H1 (cell line): Measurements from ENCODE around the gene WNT11. TPM values are rescaled to one million over a fixed set of nuclear protein-coding genes. Genes with fewer than 3 reads are reported as not detected.

ENCODE experiments used
- CTCF ChIA-PET: fragments of 300-600 bp; sonication (Branson Sonifier 250); formaldehyde crosslinking; loops from one replicate; lab custom pipeline; 2021; ENCODE audit not compliant: partially characterized antibody; lab: Charles Lee
- POLR2A ChIA-PET: fragments of 300-600 bp; sonication (Branson Sonifier 250); formaldehyde crosslinking; loops from one replicate; lab custom pipeline; 2021; ENCODE audit warnings: inconsistent platforms; ENCODE audit not compliant: partially characterized antibody; lab: Charles Lee
- DNase-seq, 2 experiments: peaks; one replicate each; pipeline versions ENCODE4 v3.0.0 to v3.0.0-alpha.2; 2010 to 2022; ENCODE audit warnings: low spot score in 2 of 2, low read depth in 1 of 2, mixed read lengths in 1 of 2
- FAIRE-seq: peaks from 2 replicates; lab custom pipeline; 2011; peaks lifted over from hg19 to GRCh38; lab: Jason Lieb, UNC
- H2AFZ ChIP-seq: 2 replicates; pipeline ENCODE4 v1.8.1; 2012; ENCODE audit warnings: low read length, inconsistent platforms
- H2AK5ac ChIP-seq: 2 replicates; pipeline ENCODE4 v1.6.1; 2013; ENCODE audit warnings: low read depth, low read length
- H2BK120ac ChIP-seq: replicated peaks from 2 replicates; pipeline ENCODE3; 2013; ENCODE audit warnings: low read depth, low read length, inconsistent platforms
- H2BK12ac ChIP-seq: 2 replicates; pipeline ENCODE4 v1.6.1; 2013; ENCODE audit warnings: low read depth, low read length
- H2BK15ac ChIP-seq: 2 replicates; pipeline ENCODE4 v1.6.1; 2013; ENCODE audit warnings: low read length
- H2BK20ac ChIP-seq: 2 replicates; pipeline ENCODE4 v1.6.1; 2013; ENCODE audit warnings: low read length
- H2BK5ac ChIP-seq: 2 replicates; pipeline ENCODE4 v1.6.1; 2013; ENCODE audit warnings: low read depth, low read length
- H3K14ac ChIP-seq: 2 replicates; pipeline ENCODE4 v1.6.1; 2013; ENCODE audit warnings: inconsistent platforms; ENCODE audit not compliant: insufficient read length
- H3K18ac ChIP-seq: 2 replicates; pipeline ENCODE4 v1.6.1; 2013; ENCODE audit warnings: low read length; ENCODE audit errors: extremely low read depth
- H3K23ac ChIP-seq: 2 replicates; pipeline ENCODE4 v1.6.1; 2013; ENCODE audit warnings: inconsistent platforms; ENCODE audit not compliant: insufficient read length
- H3K23me2 ChIP-seq: 2 replicates; pipeline ENCODE4 v1.6.1; 2013; ENCODE audit warnings: low read depth, low read length
- H3K27ac ChIP-seq: 2 replicates; pipeline ENCODE4 v1.6.1; 2011; ENCODE audit warnings: low read depth, low read length, inconsistent platforms
- H3K27me3 ChIP-seq, 4 experiments: replicated peaks in 1 of 4; 1 replicate in 1 of 4; 2 replicates in 3 of 4; pipeline versions ENCODE4 v1.6.1 to v1.8.1; 2011 to 2013; ENCODE audit warnings: low read length in 3 of 4, mild to moderate bottlenecking in 3 of 4, inconsistent platforms in 2 of 4, mixed read lengths in 2 of 4, moderate library complexity in 1 of 4; ENCODE audit not compliant: control insufficient read depth in 3 of 4, insufficient read depth in 3 of 4; ENCODE audit errors: extremely low read depth in 1 of 4
- H3K36me3 ChIP-seq, 4 experiments: 2 replicates each; pipeline versions ENCODE4 v1.6.1 to v1.8.1; 2011 to 2013; ENCODE audit warnings: mild to moderate bottlenecking in 4 of 4, low read length in 3 of 4, moderate library complexity in 2 of 4, control low read depth in 1 of 4, inconsistent platforms in 1 of 4; ENCODE audit not compliant: insufficient read depth in 4 of 4, control insufficient read depth in 2 of 4
- H3K4ac ChIP-seq: replicated peaks from 2 replicates; pipeline ENCODE3; 2013; ENCODE audit warnings: low read length, low read depth, mixed read lengths, inconsistent platforms; ENCODE audit not compliant: insufficient read length
- H3K4me1 ChIP-seq, 4 experiments: replicated peaks in 1 of 4; 1 replicate in 1 of 4; 2 replicates in 3 of 4; pipeline versions ENCODE4 v1.6.1 to v1.8.1; 2011 to 2013; ENCODE audit warnings: low read length in 3 of 4, inconsistent platforms in 2 of 4, mixed read lengths in 1 of 4; ENCODE audit not compliant: insufficient read depth in 4 of 4, control insufficient read depth in 3 of 4
- H3K4me2 ChIP-seq, 2 experiments: 2 replicates each; pipeline versions ENCODE4 v1.6.1 to v1.8.1; 2011 to 2013; ENCODE audit warnings: low read depth in 2 of 2, low read length in 2 of 2, control low read depth in 1 of 2, inconsistent platforms in 1 of 2, mild to moderate bottlenecking in 1 of 2; ENCODE audit not compliant: insufficient read depth in 1 of 2
- H3K4me3 ChIP-seq, 4 experiments: fragments of 200-600, 300-600 bp in 1 of 4; sonication (generic), shearing (Covaris generic), sonication (Bioruptor Twin) in 1 of 4; 2 replicates each; pipeline versions ENCODE4 v1.5.1 to v1.8.1; 2011 to 2016; ENCODE audit warnings: low read length in 4 of 4, low read depth in 3 of 4, control low read depth in 2 of 4, inconsistent platforms in 2 of 4, mild to moderate bottlenecking in 2 of 4, mixed read lengths in 1 of 4, moderate library complexity in 1 of 4; ENCODE audit not compliant: insufficient read depth in 2 of 4; ENCODE audit errors: extremely low read depth in 1 of 4
- H3K56ac ChIP-seq: replicated peaks from 2 replicates; pipeline ENCODE3; 2013; ENCODE audit warnings: low read depth, mild to moderate bottlenecking, mixed read lengths, low read length, inconsistent platforms; ENCODE audit not compliant: insufficient read length
- H3K79me1 ChIP-seq: 2 replicates; pipeline ENCODE4 v1.6.1; 2013; ENCODE audit warnings: low read depth, low read length, control low read depth
- H3K79me2 ChIP-seq, 2 experiments: 2 replicates each; pipeline versions ENCODE4 v1.6.1 to v1.8.1; 2012 to 2013; ENCODE audit warnings: low read length in 2 of 2, mild to moderate bottlenecking in 2 of 2, inconsistent platforms in 1 of 2; ENCODE audit not compliant: insufficient read depth in 2 of 2, control insufficient read depth in 1 of 2
- H3K9ac ChIP-seq, 4 experiments: replicated peaks in 1 of 4; 1 replicate in 1 of 4; 2 replicates in 3 of 4; pipeline versions ENCODE4 v1.6.1 to v1.8.1; 2011 to 2013; ENCODE audit warnings: low read depth in 3 of 4, low read length in 3 of 4, control low read depth in 2 of 4, mild to moderate bottlenecking in 2 of 4, moderate library complexity in 2 of 4, inconsistent platforms in 1 of 4; ENCODE audit errors: extremely low read depth in 1 of 4
- H3K9me3 ChIP-seq, 2 experiments: 2 replicates each; pipeline versions ENCODE4 v1.6.1 to v1.8.1; 2012 to 2013; ENCODE audit warnings: mild to moderate bottlenecking in 2 of 2, moderate library complexity in 2 of 2, control low read depth in 1 of 2, inconsistent platforms in 1 of 2, low read depth in 1 of 2, low read length in 1 of 2, mixed read lengths in 1 of 2; ENCODE audit not compliant: insufficient read depth in 2 of 2
- H4K20me1 ChIP-seq, 2 experiments: replicated peaks in 1 of 2; 2 replicates each; pipeline versions ENCODE3 to v1.8.1; 2011 to 2013; ENCODE audit warnings: inconsistent platforms in 2 of 2, low read length in 2 of 2, mild to moderate bottlenecking in 1 of 2; ENCODE audit not compliant: insufficient read depth in 2 of 2, control insufficient read depth in 1 of 2
- H4K5ac ChIP-seq: 2 replicates; pipeline ENCODE4 v1.6.1; 2013; ENCODE audit warnings: low read length, low read depth, mixed read lengths, inconsistent platforms; ENCODE audit not compliant: insufficient read length
- H4K8ac ChIP-seq: 2 replicates; pipeline ENCODE4 v1.8.0; 2013; ENCODE audit warnings: mild to moderate bottlenecking, moderate library complexity, low read length, inconsistent platforms; ENCODE audit not compliant: insufficient read depth; ENCODE audit errors: extremely low read depth
- H4K91ac ChIP-seq: replicated peaks from 2 replicates; pipeline ENCODE3; 2013; ENCODE audit warnings: low read length, mixed read lengths, inconsistent platforms; ENCODE audit not compliant: insufficient read length
- ASH2L ChIP-seq: fragments of 200-600, 300-600 bp; sonication (generic); IDR thresholded peaks from one replicate; pipeline ENCODE4 v1.7.1; 2017; ENCODE audit warnings: low read length
- BRCA1 ChIP-seq: IDR thresholded peaks from 2 replicates; pipeline ENCODE4 v1.6.1; 2012; ENCODE audit warnings: low read depth, low read length, improper control_type of control experiment
- CHD2 ChIP-seq: IDR thresholded peaks from 2 replicates; pipeline ENCODE4 v1.6.1; 2012; ENCODE audit warnings: low read length, improper control_type of control experiment
- CTCF ChIP-seq, 3 experiments: IDR thresholded peaks; 1 replicate in 2 of 3; 2 replicates in 1 of 3; pipeline versions ENCODE4 v1.5.1 to v1.6.1; 2011; ENCODE audit warnings: low read length in 3 of 3, mild to moderate bottlenecking in 3 of 3, inconsistent platforms in 2 of 3, low read depth in 1 of 3, moderate library complexity in 1 of 3; ENCODE audit not compliant: insufficient read depth in 1 of 3; ENCODE audit errors: control extremely low read depth in 1 of 3
- EZH2 ChIP-seq: fragments of 200-600 bp; sonication (generic); IDR thresholded peaks from 2 replicates; pipeline ENCODE4 v1.7.1; 2012; ENCODE audit warnings: low read depth, mild to moderate bottlenecking, moderate library complexity, low read length, inconsistent platforms; ENCODE audit not compliant: severe bottlenecking
- FOSL1 ChIP-seq: IDR thresholded peaks from 2 replicates; pipeline ENCODE4 v1.6.1; 2011; ENCODE audit warnings: mild to moderate bottlenecking, low read depth, low read length, moderate library complexity; ENCODE audit not compliant: insufficient read depth
- KDM4A ChIP-seq: IDR thresholded peaks from one replicate; pipeline ENCODE4 v1.7.1; 2012; ENCODE audit warnings: low read depth, mild to moderate bottlenecking, moderate library complexity, low read length, inconsistent platforms; ENCODE audit not compliant: severe bottlenecking
- KDM5A ChIP-seq: fragments of 200-600 bp; IDR thresholded peaks from 2 replicates; pipeline ENCODE4 v1.7.1; 2012; ENCODE audit warnings: mild to moderate bottlenecking, low read length, inconsistent platforms, mixed read lengths
- SP2 ChIP-seq: IDR thresholded peaks from 2 replicates; pipeline ENCODE4 v1.6.1; 2012; ENCODE audit warnings: mild to moderate bottlenecking, low read length, inconsistent platforms
- SP4 ChIP-seq: IDR thresholded peaks from 2 replicates; pipeline ENCODE4 v1.6.1; 2012; ENCODE audit warnings: low read length, inconsistent platforms
- TAF7 ChIP-seq: optimal IDR thresholded peaks from 2 replicates; pipeline ENCODE3; 2011; ENCODE audit warnings: low read depth, mild to moderate bottlenecking, inconsistent platforms, low read length, moderate library complexity, borderline replicate concordance
- WGBS, 2 experiments: shearing (Covaris generic) in 1 of 2; methylation state at CpG; one replicate each; pipeline versions ENCODE4 v1.1.6 to v1.1.7; 2013 to 2015; ENCODE audit warnings: low lambda C conversion rate in 2 of 2, mixed read lengths in 2 of 2, inconsistent platforms in 1 of 2, low coverage in 1 of 2, missing lambda C conversion rate in 1 of 2; ENCODE audit not compliant: insufficient replicate concordance in 2 of 2, insufficient coverage in 1 of 2, insufficient read length in 1 of 2; ENCODE audit errors: extremely low coverage in 1 of 2, missing lambda C conversion rate in 1 of 2; 5-methylcytosine and 5-hydroxymethylcytosine counted together
- polyA plus RNA-seq, 7 experiments: library from polyadenylated mRNA; depleted of rRNA in 3 of 7; stranded (reverse) in 5 of 7; unstranded in 2 of 7; fragments of >200 nt in 5 of 7; fragments of 200-250 nt in 2 of 7; gene quantifications; 1 replicate in 5 of 7; 2 replicates in 1 of 7; 4 replicates in 1 of 7; pipeline versions ENCODE4 v1.2.1 to v1.2.3, GENCODE V29; 2011 to 2013; ENCODE audit warnings: missing spikeins in 2 of 7, mixed read lengths in 2 of 7
- total RNA-seq: library from RNA; stranded (reverse); fragmentation: NEBNext Ultra II Directional; extraction: Animal tissue kit (Norgen Biotek cat#: 25700); gene quantifications from 2 replicates; pipeline ENCODE4 v1.2.1, GENCODE V29; 2021

WNT11 gene
- total and polyA plus RNA-seq, 2 of the 8 experiments (the other 6 are each of a cell fraction or from before 2014, with no cell fraction given): 0.11 to 0.45 TPM

- no peak overlapping the region for H2BK12ac ChIP-seq
- no peak overlapping the region for H3K4me3 ChIP-seq
- H3K79me2 ChIP-seq: no peaks in the 10 kb centered on the region
- TF ChIP-seq ASH2L (no peak), CHD2 (no peak), KDM4A (no peak), TAF7 (no peak), EZH2 (no peak), SP4 (no peak), SP2 (no peak), FOSL1 (no peak), CTCF (IDR thresholded peaks at IDR 0.05; ENCODE audit: control extremely low read depth in 1 of 3, insufficient read depth in 1 of 3, low read depth in 1 of 3, low read length in 3 of 3) (no peak), KDM5A (no peak), BRCA1 (no peak)
- no peak overlapping the region for H3K4me2 ChIP-seq
- no peak overlapping the region for H4K5ac ChIP-seq
- H3K4ac ChIP-seq: no peak overlapping the region
- no peak overlapping the region for H2BK15ac ChIP-seq
- no peak overlapping the region for H3K14ac ChIP-seq
- H3K23ac ChIP-seq: no peak overlapping the region
- H4K20me1 ChIP-seq: peaks cover 3 to 8% of the 10 kb centered on the region in 2 experiments
- no peaks in the 10 kb centered on the region; a peak in 1 of 8 replicates for H3K36me3 ChIP-seq
- ChIA-PET POLR2A (interaction anchor here (1.6 kb wide), 1 partner anchor 26 kb away, joined by 4 read pairs; no protein-coding TSS in a partner anchor), CTCF (interaction anchor here (0.9 to 1.5 kb wide), 2 partner anchors 8 to 114 kb away, joined by 3 read pairs; no protein-coding TSS in a partner anchor)
- H4K8ac ChIP-seq: no peak overlapping the region
- H3K9ac ChIP-seq: no peak overlapping the region
- H2AK5ac ChIP-seq: no peak overlapping the region
- WGBS, 2 experiments: 80% methylated on average over 5 of the region's 5 CpGs; no CpG with 5 or more reads in 1 of the 2 experiments
- H3K23me2 ChIP-seq: peaks cover 21% of the 10 kb centered on the region; the same call in 1 of the 2 replicates
- peaks cover 0 to 19% (median 12%) of the 10 kb centered on the region in 4 experiments; a peak in 5 of 7 replicates for H3K4me1 ChIP-seq
- no peak overlapping the region for H4K91ac ChIP-seq
- no peak overlapping the region for H2BK120ac ChIP-seq
- H3K18ac ChIP-seq: no peak overlapping the region
- no peak overlapping the region for H2BK20ac ChIP-seq
- no peak overlapping the region for H3K56ac ChIP-seq
- H3K9me3 ChIP-seq: no peaks in the 10 kb centered on the region; a peak in 1 of 4 replicates
- H3K27me3 ChIP-seq: peaks cover 43 to 55% (median 50%) of the 10 kb centered on the region in 4 experiments
- FAIRE-seq (no peak), DNase-seq (no peak)
- H2AFZ ChIP-seq: no peak overlapping the region
- H3K27ac ChIP-seq: no peak overlapping the region
- no peaks in the 10 kb centered on the region for H3K79me1 ChIP-seq
- H2BK5ac ChIP-seq: no peak overlapping the region
Observed at GRCh38 chr11:76203937-76204336, 2.4 kb downstream of the WNT11 start.
